Tibial nerve (tissue), 4 donors: ENCODE data around the gene LTBR. TPM values are rescaled to one million over a fixed set of nuclear protein-coding genes. Genes with fewer than 3 reads are reported as not detected.
A peak's percentile ranks its signal among the peaks of the same experiment; 100 is the strongest.
"Not testable (repeated sequence)": the region's sequence is repeated elsewhere in the genome, so short reads cannot be mapped to it uniquely, and the experiment has no call there.

Source experiments
- DNase-seq, 2 donors: peaks; one replicate each; pipeline ENCODE4 v3.0.0-alpha.2; 2019; ENCODE audit warnings: low spot score in 2 of 2
- H3K27ac ChIP-seq, 4 donors: fragments of 200-600 bp; sonication (generic) in 3 of 4; one replicate each; pipeline ENCODE4 v1.5.1; 2017 to 2019; ENCODE audit warnings: mild to moderate bottlenecking in 1 of 4
- H3K27me3 ChIP-seq, 2 donors: fragments of 200-600 bp; sonication (generic) in 1 of 2; one replicate each; pipeline versions ENCODE4 v1.5.1 to v1.6.0; 2017 to 2019
- H3K36me3 ChIP-seq, 3 donors: fragments of 200-600 bp; sonication (generic); one replicate each; pipeline ENCODE4 v1.5.1; 2018 to 2019
- H3K4me1 ChIP-seq, 4 donors: fragments of 200-600 bp; sonication (generic) in 3 of 4; one replicate each; pipeline ENCODE4 v1.5.1; 2017 to 2019
- H3K4me3 ChIP-seq, 4 donors: fragments of 200-600 bp; sonication (generic) in 3 of 4; one replicate each; pipeline ENCODE4 v1.5.1; 2017 to 2019; ENCODE audit warnings: mild to moderate bottlenecking in 1 of 4, moderate library complexity in 1 of 4
- H3K9me3 ChIP-seq, 4 donors: fragments of 200-600 bp; sonication (generic) in 3 of 4; one replicate each; pipeline ENCODE4 v1.5.1; 2017 to 2019
- CTCF ChIP-seq, 5 experiments: fragments of 200-600 bp in 3 of 5; fragments of 450-650 bp in 2 of 5; sonication (generic) in 3 of 5; IDR thresholded peaks; one replicate each; pipeline ENCODE4 v1.5.1; 2016 to 2019; ENCODE audit warnings: antibody characterized with exemption in 5 of 5, mild to moderate bottlenecking in 3 of 5, moderate library complexity in 2 of 5
- EP300 ChIP-seq, 2 donors: sonication (generic); formaldehyde crosslinking; IDR thresholded peaks; one replicate each; pipeline ENCODE4 v1.6.1; 2017; ENCODE audit warnings: antibody characterized with exemption in 2 of 2, mild to moderate bottlenecking in 1 of 2
- POLR2A ChIP-seq, 2 donors: fragments of 450-650 bp; IDR thresholded peaks; one replicate each; pipeline ENCODE4 v1.6.1; 2017; ENCODE audit warnings: antibody characterized with exemption in 2 of 2, mild to moderate bottlenecking in 2 of 2, moderate library complexity in 2 of 2
- WGBS, 2 donors: methylation state at CpG; one replicate each; pipeline ENCODE4 v1.1.5; 2018; 5-methylcytosine and 5-hydroxymethylcytosine counted together
- total RNA-seq, 4 donors: library from RNA; depleted of rRNA; stranded (reverse); fragments of >200 nt; gene quantifications; one replicate each; pipeline ENCODE4 v1.1.0, GENCODE V29; 2016

LTBR gene
- total RNA-seq, 4 donors from 2014 or later: 119 to 234 (median 151) TPM

DNA sequence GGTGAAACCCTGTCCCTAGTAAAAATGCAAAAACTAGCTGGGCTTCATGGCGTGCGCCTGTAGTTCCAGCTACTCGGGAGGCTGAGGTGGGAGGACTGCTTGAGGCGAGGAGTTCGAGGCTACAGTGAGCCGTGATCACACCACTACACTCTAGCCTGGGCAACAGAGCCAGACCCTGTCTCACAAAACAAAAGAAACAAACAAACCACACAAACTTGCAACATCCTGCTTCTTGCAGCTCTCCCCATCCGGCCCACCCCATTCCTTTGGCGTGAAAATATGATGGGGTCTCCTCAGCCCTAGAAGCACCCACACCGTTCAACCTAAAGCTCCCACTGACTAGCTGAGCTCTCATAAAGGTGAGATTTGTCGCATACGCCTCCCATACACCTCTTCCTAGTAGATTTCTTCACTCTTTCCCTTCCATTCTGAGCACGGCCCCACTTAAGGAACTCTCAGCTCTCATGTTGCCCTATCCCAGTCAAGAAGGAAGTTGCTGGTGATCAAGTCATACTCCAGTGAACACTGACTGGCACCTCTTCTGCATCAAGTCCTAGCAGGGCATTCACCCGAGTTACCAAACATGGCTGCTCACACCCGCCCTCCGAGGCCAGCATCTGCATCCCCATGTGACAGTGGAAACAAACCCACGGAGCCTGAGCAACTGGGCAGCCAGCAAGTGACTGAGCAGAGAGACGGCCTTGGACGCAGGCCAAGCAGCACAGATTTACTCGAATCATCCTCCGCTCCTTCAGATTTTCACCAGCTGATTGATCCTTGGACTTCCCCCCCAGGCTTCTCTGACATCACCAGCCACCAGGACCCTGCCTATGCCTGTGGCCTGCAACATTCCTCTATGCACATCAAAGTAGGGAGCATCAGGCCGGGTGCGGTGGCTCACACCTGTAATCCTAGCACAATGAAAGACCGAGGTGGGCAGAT, 41.9 kb downstream of the LTBR start:
- no peak for DNase-seq

DNA sequence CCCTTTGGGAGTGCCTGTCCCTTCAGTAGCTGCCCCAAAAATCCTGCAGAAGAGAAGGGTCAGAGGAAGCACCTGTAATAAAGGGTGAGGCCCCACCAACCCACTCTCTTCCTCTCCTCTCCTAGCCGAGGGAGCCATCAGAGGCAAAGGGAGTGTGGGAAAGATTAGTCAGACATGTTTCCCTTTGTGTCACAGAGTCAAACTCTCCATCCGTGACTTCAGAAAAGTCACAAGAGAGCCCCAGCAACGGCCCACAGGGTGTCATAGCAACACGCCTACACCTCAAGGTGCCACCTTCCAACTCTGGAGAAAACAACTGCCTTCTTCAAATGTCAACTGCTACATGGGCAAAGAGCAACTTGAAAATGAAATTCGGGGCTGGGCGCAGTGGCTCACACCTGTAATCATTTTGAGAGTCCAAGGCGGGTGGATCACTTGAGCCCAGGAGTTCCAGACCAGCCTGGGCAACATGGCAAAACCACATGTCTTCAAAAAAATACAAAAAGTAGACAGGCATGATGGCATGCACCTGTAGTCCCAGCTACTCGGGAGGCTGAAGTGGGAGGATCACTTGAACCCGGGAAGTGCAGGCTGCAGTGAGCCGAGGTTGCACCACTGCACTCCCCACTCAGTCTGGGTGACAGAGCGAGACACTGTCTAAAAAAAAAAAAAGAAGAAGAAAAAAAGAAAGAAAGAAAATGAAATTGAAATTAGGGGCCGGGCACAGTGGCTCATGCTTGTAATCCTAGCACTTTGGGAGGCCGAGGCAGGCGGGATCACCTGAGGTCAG, 43.1 kb downstream of the LTBR start:
- H3K4me3 ChIP-seq: no peak overlapping the region
- no peaks in the 10 kb centered on the region for H3K27me3 ChIP-seq
- no peaks in the 10 kb centered on the region for H3K36me3 ChIP-seq
- peak overlapping the region in 1 of 4 donors; percentile 67 for H3K27ac ChIP-seq
- H3K4me1 ChIP-seq: peaks cover 0 to 29% (median 10%) of the 10 kb centered on the region in 4 donors
- TF ChIP-seq EP300 (IDR thresholded peaks at IDR 0.05) (no peak), CTCF (IDR thresholded peaks at IDR 0.05) (no peak), POLR2A (IDR thresholded peaks at IDR 0.05) (no peak)
- WGBS, 2 donors: 73% methylated on average over 14 of the region's 14 CpGs
- no peak for DNase-seq
- no peaks in the 10 kb centered on the region for H3K9me3 ChIP-seq

More for the DNA sequence above, 41.9 kb downstream of the LTBR start:
- Histone ChIP-seq H3K9me3 (no peaks in the 10 kb centered on the region), H3K27ac (peak overlapping the region in 1 of 4 donors; percentile 67), H3K36me3 (no peaks in the 10 kb centered on the region), H3K4me3 (no peak overlapping the region), H3K4me1 (peaks cover 0 to 20% (median 8%) of the 10 kb centered on the region in 4 donors), H3K27me3 (no peaks in the 10 kb centered on the region)
- TF ChIP-seq EP300 (IDR thresholded peaks at IDR 0.05): no peak
- no peak for TF ChIP-seq POLR2A (IDR thresholded peaks at IDR 0.05)
- no peak for TF ChIP-seq CTCF (IDR thresholded peaks at IDR 0.05)
- WGBS, 2 donors: 79% methylated on average over 23 of the region's 23 CpGs

- H3K4me3 ChIP-seq, H3K36me3 ChIP-seq, H3K9me3 ChIP-seq, DNase-seq, H3K27me3 ChIP-seq: not testable (repeated sequence)
- H3K4me1 ChIP-seq: peaks cover 0 to 29% (median 10%) of the 10 kb centered on the region in 4 donors
- peak overlapping the region in 1 of 4 donors; percentile 2 for H3K27ac ChIP-seq
- WGBS, 2 donors: 95 to 98% methylated on average over 10 of the region's 10 CpGs
Observed at GRCh38 chr12:6427796-6428195, 43.8 kb downstream of the LTBR start.

GRCh38 chr12:6428326-6428725, 44.4 kb downstream of the LTBR start:
- H3K27ac ChIP-seq: peak overlapping the region in 1 of 4 donors; percentile 2
- WGBS, 2 donors: 84 to 88% methylated on average over 3 of the region's 3 CpGs
- no peaks in the 10 kb centered on the region for H3K27me3 ChIP-seq
- H3K36me3 ChIP-seq: no peaks in the 10 kb centered on the region
- H3K4me1 ChIP-seq: peaks cover 0 to 27% (median 10%) of the 10 kb centered on the region in 4 donors
- H3K9me3 ChIP-seq: no peaks in the 10 kb centered on the region
- H3K4me3 ChIP-seq: no peak overlapping the region
- no peak for DNase-seq
- TF ChIP-seq CTCF (IDR thresholded peaks at IDR 0.05): no peak
- no peak for TF ChIP-seq POLR2A (IDR thresholded peaks at IDR 0.05)
- no peak for TF ChIP-seq EP300 (IDR thresholded peaks at IDR 0.05)

GRCh38 chr12:6430124-6430989, 46.4 kb downstream of the LTBR start:
- Histone ChIP-seq H3K36me3 (no peaks in the 10 kb centered on the region), H3K9me3 (no peaks in the 10 kb centered on the region), H3K27ac (peak overlapping the region; percentile 43 to 93 (median 78)), H3K4me3 (peak overlapping the region; percentile 9 to 39 (median 18)), H3K27me3 (no peaks in the 10 kb centered on the region), H3K4me1 (peaks cover 0 to 19% (median 5%) of the 10 kb centered on the region in 4 donors)
- 16 to 21% methylated on average over 19 of the region's 19 CpGs for WGBS, 2 donors
- TF ChIP-seq CTCF (IDR thresholded peaks at IDR 0.05): peak in 1 of 5 experiments; percentile 23
- TF ChIP-seq POLR2A (IDR thresholded peaks at IDR 0.05): no peak
- TF ChIP-seq EP300 (IDR thresholded peaks at IDR 0.05): peak; percentile 44 to 88
- peak; percentile 84 to 87 for DNase-seq
